Activated CD8-positive, alpha-beta T cell treated with anti-CD3 and anti-CD28 coated beads, Interleukin-2, amount 10 ng/mL, durations not matched to agents 7 days and 5 days (primary cell): ENCODE data around the gene GOLGA6L25. TPM values are rescaled to one million over a fixed set of nuclear protein-coding genes. Genes with fewer than 3 reads are reported as not detected.
A peak's percentile ranks its signal among the peaks of the same experiment; 100 is the strongest.
"Not testable (repeated sequence)": the region's sequence is repeated elsewhere in the genome, so short reads cannot be mapped to it uniquely, and the experiment has no call there.

ENCODE experiments used
- ATAC-seq: fragments of 150-1000 bp; cut with Tn5 transposase; one replicate; pipeline ENCODE4 v1.10.0; 2021; ENCODE audit warnings: moderate library complexity
- CTCF ChIA-PET: fragments of 350-600 bp; sonication (Branson Sonifier 250); formaldehyde crosslinking; loops from one replicate; lab custom pipeline; 2021; ENCODE audit warnings: antibody characterized with exemption; lab: Charles Lee
- POLR2A ChIA-PET: fragments of 350-600 bp; sonication (Branson Sonifier 250); formaldehyde crosslinking; loops from one replicate; lab custom pipeline; 2021; ENCODE audit warnings: antibody characterized with exemption; lab: Charles Lee
- DNase-seq: peaks from one replicate; pipeline ENCODE4 v3.0.0-alpha.2; 2020
- H3K27ac Mint-ChIP-seq: one replicate; pipeline ENCODE4 v1.8.0; 2021; ENCODE audit warnings: mild to moderate bottlenecking, mixed read lengths
- H3K27me3 Mint-ChIP-seq: one replicate; pipeline ENCODE4 v1.8.0; 2021; ENCODE audit warnings: low read depth, mixed read lengths
- H3K36me3 Mint-ChIP-seq: one replicate; pipeline ENCODE4 v1.8.0; 2021; ENCODE audit warnings: low read depth, mixed read lengths
- H3K4me1 Mint-ChIP-seq: one replicate; pipeline ENCODE4 v1.8.0; 2021; ENCODE audit warnings: low read depth, mixed read lengths
- H3K4me3 Mint-ChIP-seq: one replicate; pipeline ENCODE4 v1.8.0; 2021; ENCODE audit warnings: mild to moderate bottlenecking, mixed read lengths
- H3K9me3 Mint-ChIP-seq: one replicate; pipeline ENCODE4 v1.8.0; 2022; ENCODE audit warnings: mixed read lengths; ENCODE audit not compliant: insufficient read depth
- total RNA-seq, 2 experiments: library from RNA; stranded (reverse); gene quantifications; one replicate each; pipeline ENCODE4 v1.2.3, GENCODE V29; 2021

GOLGA6L25 gene
- not detected for total RNA-seq

- H3K4me1 Mint-ChIP-seq, H3K36me3 Mint-ChIP-seq, H3K4me3 Mint-ChIP-seq, CTCF ChIA-PET, H3K9me3 Mint-ChIP-seq, H3K27me3 Mint-ChIP-seq, ATAC-seq, POLR2A ChIA-PET, DNase-seq, H3K27ac Mint-ChIP-seq: not testable (repeated sequence)
Observed at GRCh38 chr15:28553268-28553667, at the start of gene GOLGA6L25. Gene GOLGA6L25 (plus strand): TSS chr15:28553568. CDS start chr15:28553629, 61 bp downstream.

- CTCF ChIA-PET, POLR2A ChIA-PET, H3K36me3 Mint-ChIP-seq, H3K27me3 Mint-ChIP-seq, H3K4me3 Mint-ChIP-seq, H3K4me1 Mint-ChIP-seq, ATAC-seq, DNase-seq, H3K9me3 Mint-ChIP-seq, H3K27ac Mint-ChIP-seq: not testable (repeated sequence)
Observed at GRCh38 chr15:28508217-28508889, 45.0 kb upstream of the GOLGA6L25 start.

GRCh38 chr15:28514128-28514527 lies 39.2 kb upstream of the GOLGA6L25 start:
- H3K27ac Mint-ChIP-seq, H3K4me3 Mint-ChIP-seq, DNase-seq, POLR2A ChIA-PET, H3K4me1 Mint-ChIP-seq, CTCF ChIA-PET, H3K9me3 Mint-ChIP-seq, ATAC-seq, H3K36me3 Mint-ChIP-seq, H3K27me3 Mint-ChIP-seq: not testable (repeated sequence)

GRCh38 chr15:28515208-28515607 lies 38.2 kb upstream of the GOLGA6L25 start:
- POLR2A ChIA-PET, H3K36me3 Mint-ChIP-seq, H3K4me3 Mint-ChIP-seq, H3K27me3 Mint-ChIP-seq, H3K4me1 Mint-ChIP-seq, DNase-seq, CTCF ChIA-PET, ATAC-seq, H3K9me3 Mint-ChIP-seq, H3K27ac Mint-ChIP-seq: not testable (repeated sequence)

- ATAC-seq, H3K9me3 Mint-ChIP-seq, DNase-seq: not testable (repeated sequence)
Observed at GRCh38 chr15:28532954-28533353, 20.4 kb upstream of the GOLGA6L25 start, which contains the start of gene GOLGA8G. Gene GOLGA8G (minus strand): TSS chr15:28532971. CDS start chr15:28532909, 62 bp downstream.

GRCh38 chr15:28573351-28573750 lies 20.0 kb downstream of the GOLGA6L25 start:
- H3K4me3 Mint-ChIP-seq, H3K27ac Mint-ChIP-seq, H3K4me1 Mint-ChIP-seq, H3K27me3 Mint-ChIP-seq, DNase-seq, ATAC-seq, H3K36me3 Mint-ChIP-seq, POLR2A ChIA-PET, CTCF ChIA-PET, H3K9me3 Mint-ChIP-seq: not testable (repeated sequence)

More at GRCh38 chr15:28532954-28533353, 20.4 kb upstream of the GOLGA6L25 start, which contains the start of gene GOLGA8G:
- H3K4me3 Mint-ChIP-seq, H3K4me1 Mint-ChIP-seq, H3K27ac Mint-ChIP-seq, H3K27me3 Mint-ChIP-seq, POLR2A ChIA-PET, H3K36me3 Mint-ChIP-seq, CTCF ChIA-PET: not testable (repeated sequence)

- peak; percentile 70 for ATAC-seq
- H3K27me3 Mint-ChIP-seq, H3K9me3 Mint-ChIP-seq, H3K27ac Mint-ChIP-seq, H3K4me1 Mint-ChIP-seq, H3K36me3 Mint-ChIP-seq, CTCF ChIA-PET, POLR2A ChIA-PET, H3K4me3 Mint-ChIP-seq, DNase-seq: not testable (repeated sequence)
Observed at GRCh38 chr15:28588977-28589606, 35.7 kb downstream of the GOLGA6L25 start.

- ATAC-seq, DNase-seq, POLR2A ChIA-PET, CTCF ChIA-PET, H3K27me3 Mint-ChIP-seq, H3K36me3 Mint-ChIP-seq, H3K4me1 Mint-ChIP-seq, H3K9me3 Mint-ChIP-seq: not testable (repeated sequence)
- Mint-ChIP-seq H3K27ac (peak overlapping the region; percentile 95), H3K4me3 (peak overlapping the region; percentile 94)
Observed at GRCh38 chr15:28589769-28590168, 36.4 kb downstream of the GOLGA6L25 start.

- H3K4me1 Mint-ChIP-seq, DNase-seq, H3K36me3 Mint-ChIP-seq, H3K27me3 Mint-ChIP-seq, H3K4me3 Mint-ChIP-seq, H3K9me3 Mint-ChIP-seq, ATAC-seq, CTCF ChIA-PET, H3K27ac Mint-ChIP-seq, POLR2A ChIA-PET: not testable (repeated sequence)
Observed at GRCh38 chr15:28592395-28592794, 39.0 kb downstream of the GOLGA6L25 start.

- POLR2A ChIA-PET, H3K9me3 Mint-ChIP-seq, H3K27me3 Mint-ChIP-seq: not testable (repeated sequence)
Observed at GRCh38 chr15:28593424-28594129, 40.2 kb downstream of the GOLGA6L25 start.

GRCh38 chr15:28597471-28597870 lies 44.1 kb downstream of the GOLGA6L25 start:
- POLR2A ChIA-PET, H3K4me1 Mint-ChIP-seq, ATAC-seq, H3K4me3 Mint-ChIP-seq, H3K9me3 Mint-ChIP-seq, CTCF ChIA-PET, H3K36me3 Mint-ChIP-seq, H3K27me3 Mint-ChIP-seq, DNase-seq, H3K27ac Mint-ChIP-seq: not testable (repeated sequence)

More at GRCh38 chr15:28593424-28594129, 40.2 kb downstream of the GOLGA6L25 start:
- CTCF ChIA-PET, H3K4me1 Mint-ChIP-seq, H3K36me3 Mint-ChIP-seq, H3K4me3 Mint-ChIP-seq, ATAC-seq, H3K27ac Mint-ChIP-seq, DNase-seq: not testable (repeated sequence)

- CTCF ChIA-PET, H3K9me3 Mint-ChIP-seq, POLR2A ChIA-PET, H3K36me3 Mint-ChIP-seq, H3K4me3 Mint-ChIP-seq, H3K27me3 Mint-ChIP-seq, H3K4me1 Mint-ChIP-seq, DNase-seq, H3K27ac Mint-ChIP-seq, ATAC-seq: not testable (repeated sequence)
Observed at GRCh38 chr15:28598209-28598608, 44.8 kb downstream of the GOLGA6L25 start.
